ENCODE data around the gene DPF1. TPM values are rescaled to one million over a fixed set of nuclear protein-coding genes. Genes with fewer than 3 reads are reported as not detected.

Gene DPF1
- total RNA-seq, 1 donor from 2014 or later = not detected

DNA sequence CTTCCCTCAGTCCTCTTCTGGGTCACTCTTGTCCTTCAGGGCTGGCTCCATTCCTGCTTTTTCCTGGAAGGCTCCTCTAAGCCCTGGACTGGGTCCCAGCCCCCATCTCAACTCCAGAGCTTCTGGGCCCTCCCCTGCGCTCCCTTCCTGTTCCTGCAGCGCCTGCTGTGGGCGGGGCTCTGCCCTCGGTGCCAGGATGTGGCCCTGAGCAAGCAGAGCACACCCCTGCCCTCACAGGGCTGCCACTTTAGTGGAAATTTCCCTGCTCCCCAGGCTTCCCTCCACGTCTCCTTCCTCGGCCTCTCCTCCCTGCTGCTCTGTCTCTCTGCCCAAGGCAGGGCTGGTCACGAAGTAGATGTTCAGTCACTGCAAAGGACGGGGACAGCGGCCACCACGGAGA, 28.8 kb downstream of the DPF1 start:
- DNase-seq = no peak
- intact Hi-C loops (cut with DNase I) = no loop called here

DNA sequence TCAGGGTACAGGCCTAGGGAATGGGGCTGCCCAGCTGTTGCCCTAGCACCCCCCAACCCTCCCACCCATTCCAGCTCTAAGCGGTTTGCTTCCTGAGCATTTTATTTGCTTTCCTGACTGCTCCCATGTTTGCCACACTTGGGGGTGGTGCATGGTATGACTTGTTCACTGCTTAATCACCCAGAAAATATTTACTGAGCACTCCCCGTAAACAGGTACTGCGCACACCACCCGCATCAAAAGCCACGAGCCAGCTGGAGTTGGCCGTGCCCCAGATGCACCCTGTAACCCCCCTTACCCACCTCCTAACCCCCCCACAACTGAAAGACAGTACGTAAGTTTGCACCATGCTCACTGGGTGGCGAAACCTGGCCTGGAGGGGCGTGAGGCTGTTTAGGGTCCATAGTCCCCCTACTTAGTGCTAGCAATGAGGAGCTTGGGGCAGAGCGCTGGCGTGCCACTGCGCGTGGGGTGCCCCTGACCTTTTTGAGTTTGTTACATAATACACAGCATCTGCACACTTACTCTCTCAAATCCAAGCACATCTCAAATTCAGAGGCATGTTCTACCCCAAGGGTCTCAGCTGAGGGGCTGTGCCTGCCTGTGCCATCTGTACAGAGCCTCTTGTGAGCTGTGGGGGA, 29.8 kb downstream of the DPF1 start:
- Histone ChIP-seq H3K9me3 (no peaks in the 10 kb centered on the region), H3K36me3 (peaks cover 35% of the 10 kb centered on the region), H3K27me3 (ENCODE audit: low read depth) (no peaks in the 10 kb centered on the region), H3K27ac (no peak overlapping the region), H3K4me3 (no peak overlapping the region), H3K4me1 (no peaks in the 10 kb centered on the region)
- ATAC-seq (peak in 1 of 2 donors; percentile 8), DNase-seq (no peak)
- TF ChIP-seq, protein P1, sequence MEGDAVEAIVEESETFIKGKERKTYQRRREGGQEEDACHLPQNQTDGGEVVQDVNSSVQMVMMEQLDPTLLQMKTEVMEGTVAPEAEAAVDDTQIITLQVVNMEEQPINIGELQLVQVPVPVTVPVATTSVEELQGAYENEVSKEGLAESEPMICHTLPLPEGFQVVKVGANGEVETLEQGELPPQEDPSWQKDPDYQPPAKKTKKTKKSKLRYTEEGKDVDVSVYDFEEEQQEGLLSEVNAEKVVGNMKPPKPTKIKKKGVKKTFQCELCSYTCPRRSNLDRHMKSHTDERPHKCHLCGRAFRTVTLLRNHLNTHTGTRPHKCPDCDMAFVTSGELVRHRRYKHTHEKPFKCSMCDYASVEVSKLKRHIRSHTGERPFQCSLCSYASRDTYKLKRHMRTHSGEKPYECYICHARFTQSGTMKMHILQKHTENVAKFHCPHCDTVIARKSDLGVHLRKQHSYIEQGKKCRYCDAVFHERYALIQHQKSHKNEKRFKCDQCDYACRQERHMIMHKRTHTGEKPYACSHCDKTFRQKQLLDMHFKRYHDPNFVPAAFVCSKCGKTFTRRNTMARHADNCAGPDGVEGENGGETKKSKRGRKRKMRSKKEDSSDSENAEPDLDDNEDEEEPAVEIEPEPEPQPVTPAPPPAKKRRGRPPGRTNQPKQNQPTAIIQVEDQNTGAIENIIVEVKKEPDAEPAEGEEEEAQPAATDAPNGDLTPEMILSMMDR (IDR thresholded peaks at IDR 0.05) = no peak
- intact Hi-C loops (cut with DNase I) = no loop called here

More for the DNA sequence above, 28.8 kb downstream of the DPF1 start:
- TF ChIP-seq, protein P1 (IDR thresholded peaks at IDR 0.05) = no peak
- no peaks in the 10 kb centered on the region for H3K9me3 ChIP-seq
- no peak for ATAC-seq
- no peaks in the 10 kb centered on the region for H3K27me3 ChIP-seq (ENCODE audit: low read depth)
- peaks cover 40% of the 10 kb centered on the region for H3K36me3 ChIP-seq
- no peak overlapping the region for H3K27ac ChIP-seq
- no peaks in the 10 kb centered on the region for H3K4me1 ChIP-seq
- no peak overlapping the region for H3K4me3 ChIP-seq

DNA sequence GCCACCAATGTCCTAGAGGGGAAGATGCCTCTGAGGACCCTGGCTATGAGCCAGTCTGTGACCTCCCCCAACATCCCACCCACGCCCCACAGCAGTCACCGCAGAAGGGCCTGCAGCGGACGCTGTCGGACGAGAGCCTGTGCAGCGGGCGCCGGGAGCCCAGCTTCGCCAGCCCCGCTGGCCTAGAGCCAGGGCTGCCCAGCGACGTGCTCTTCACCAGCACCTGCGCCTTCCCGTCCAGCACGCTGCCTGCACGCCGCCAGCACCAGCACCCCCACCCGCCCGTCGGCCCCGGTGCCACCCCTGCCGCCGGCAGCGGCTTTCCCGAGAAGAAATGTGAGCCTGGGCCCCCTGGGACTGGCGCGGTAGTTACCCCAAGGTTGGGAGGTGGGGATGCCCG, 30.6 kb downstream of the DPF1 start:
- Histone ChIP-seq H3K27me3 (ENCODE audit: low read depth) (no peaks in the 10 kb centered on the region), H3K9me3 (no peaks in the 10 kb centered on the region), H3K4me1 (no peaks in the 10 kb centered on the region), H3K4me3 (no peak overlapping the region), H3K27ac (no peak overlapping the region), H3K36me3 (peaks cover 28% of the 10 kb centered on the region)
- TF ChIP-seq, protein P1 (IDR thresholded peaks at IDR 0.05) = no peak
- DNase-seq = no peak
- intact Hi-C loops (cut with DNase I) = no loop called here
- ATAC-seq = no peak

DNA sequence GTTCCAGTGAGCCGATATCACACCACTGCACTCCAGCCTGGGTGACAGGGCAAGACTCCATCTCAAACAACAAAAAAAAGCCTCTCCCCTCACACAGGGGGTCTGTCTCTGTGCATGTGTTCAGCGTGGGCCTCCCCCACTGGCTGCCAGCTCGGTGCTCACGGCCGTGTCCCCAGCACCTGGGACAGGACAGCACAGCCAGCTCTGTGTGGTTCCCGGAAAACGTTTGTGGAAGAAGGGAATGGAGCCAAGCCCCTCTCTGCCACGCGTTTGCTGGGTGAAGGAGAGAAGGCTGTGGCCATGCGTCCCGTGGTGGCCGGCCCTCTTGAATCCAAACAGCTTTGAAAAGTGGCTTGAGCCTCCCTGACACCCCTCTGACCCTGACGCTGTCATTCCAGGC, 32.3 kb downstream of the DPF1 start:
- intact Hi-C loops (cut with DNase I) = no loop called here

DNA sequence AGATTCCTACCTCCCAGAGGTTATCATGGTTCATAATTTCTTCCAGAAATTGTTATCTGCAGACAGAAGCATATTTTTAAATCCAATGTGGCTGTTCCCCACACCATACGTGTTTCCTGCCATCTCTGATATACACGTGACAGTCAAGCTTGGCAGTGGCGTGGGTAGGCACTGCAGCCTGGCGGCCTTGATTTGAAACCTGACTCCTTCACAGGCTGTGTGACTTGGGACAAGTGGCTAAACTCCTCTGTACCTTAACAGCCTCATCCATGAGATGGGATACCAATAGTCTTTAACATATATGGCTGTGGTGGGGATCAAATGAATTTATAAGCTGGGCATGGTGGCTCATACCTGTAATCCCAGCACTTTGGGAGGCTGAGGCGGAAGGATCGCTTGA, 33.2 kb downstream of the DPF1 start:
- intact Hi-C loops (cut with DNase I) = no loop called here
- Histone ChIP-seq H3K27me3 (ENCODE audit: low read depth) (no peaks in the 10 kb centered on the region), H3K4me3 (no peak overlapping the region), H3K27ac (no peak overlapping the region), H3K4me1 (no peaks in the 10 kb centered on the region), H3K36me3 (peaks cover 19% of the 10 kb centered on the region), H3K9me3 (no peaks in the 10 kb centered on the region)
- no peak for DNase-seq
- TF ChIP-seq, protein P1 (IDR thresholded peaks at IDR 0.05) = no peak
- no peak for ATAC-seq

More for the DNA sequence above, 32.3 kb downstream of the DPF1 start:
- TF ChIP-seq, protein P1 (IDR thresholded peaks at IDR 0.05) = no peak
- Histone ChIP-seq H3K9me3 (no peaks in the 10 kb centered on the region), H3K27ac (no peak overlapping the region), H3K4me3 (no peak overlapping the region), H3K36me3 (peaks cover 18% of the 10 kb centered on the region), H3K4me1 (no peaks in the 10 kb centered on the region), H3K27me3 (ENCODE audit: low read depth) (no peaks in the 10 kb centered on the region)
- DNase-seq (no peak), ATAC-seq (no peak)
